Left renal cortex interstitium (tissue), 4 donors: Measurements from ENCODE around the gene OTOG. TPM values are rescaled to one million over a fixed set of nuclear protein-coding genes. Genes with fewer than 3 reads are reported as not detected.
A peak's percentile ranks its signal among the peaks of the same experiment; 100 is the strongest.

ENCODE experiments used
- DNase-seq, 4 donors: peaks; one replicate each; pipeline ENCODE4 v3.0.0-alpha.2; 2013; ENCODE audit warnings: low read depth in 4 of 4, low spot score in 2 of 4, missing footprints in 1 of 4
- polyA plus RNA-seq, 4 donors: library from polyadenylated mRNA; unstranded; fragments of 120-200 nt; gene quantifications; one replicate each; pipeline ENCODE4 v1.2.1, GENCODE V29; 2013; ENCODE audit not compliant: insufficient read length in 4 of 4

Gene OTOG, protein sequence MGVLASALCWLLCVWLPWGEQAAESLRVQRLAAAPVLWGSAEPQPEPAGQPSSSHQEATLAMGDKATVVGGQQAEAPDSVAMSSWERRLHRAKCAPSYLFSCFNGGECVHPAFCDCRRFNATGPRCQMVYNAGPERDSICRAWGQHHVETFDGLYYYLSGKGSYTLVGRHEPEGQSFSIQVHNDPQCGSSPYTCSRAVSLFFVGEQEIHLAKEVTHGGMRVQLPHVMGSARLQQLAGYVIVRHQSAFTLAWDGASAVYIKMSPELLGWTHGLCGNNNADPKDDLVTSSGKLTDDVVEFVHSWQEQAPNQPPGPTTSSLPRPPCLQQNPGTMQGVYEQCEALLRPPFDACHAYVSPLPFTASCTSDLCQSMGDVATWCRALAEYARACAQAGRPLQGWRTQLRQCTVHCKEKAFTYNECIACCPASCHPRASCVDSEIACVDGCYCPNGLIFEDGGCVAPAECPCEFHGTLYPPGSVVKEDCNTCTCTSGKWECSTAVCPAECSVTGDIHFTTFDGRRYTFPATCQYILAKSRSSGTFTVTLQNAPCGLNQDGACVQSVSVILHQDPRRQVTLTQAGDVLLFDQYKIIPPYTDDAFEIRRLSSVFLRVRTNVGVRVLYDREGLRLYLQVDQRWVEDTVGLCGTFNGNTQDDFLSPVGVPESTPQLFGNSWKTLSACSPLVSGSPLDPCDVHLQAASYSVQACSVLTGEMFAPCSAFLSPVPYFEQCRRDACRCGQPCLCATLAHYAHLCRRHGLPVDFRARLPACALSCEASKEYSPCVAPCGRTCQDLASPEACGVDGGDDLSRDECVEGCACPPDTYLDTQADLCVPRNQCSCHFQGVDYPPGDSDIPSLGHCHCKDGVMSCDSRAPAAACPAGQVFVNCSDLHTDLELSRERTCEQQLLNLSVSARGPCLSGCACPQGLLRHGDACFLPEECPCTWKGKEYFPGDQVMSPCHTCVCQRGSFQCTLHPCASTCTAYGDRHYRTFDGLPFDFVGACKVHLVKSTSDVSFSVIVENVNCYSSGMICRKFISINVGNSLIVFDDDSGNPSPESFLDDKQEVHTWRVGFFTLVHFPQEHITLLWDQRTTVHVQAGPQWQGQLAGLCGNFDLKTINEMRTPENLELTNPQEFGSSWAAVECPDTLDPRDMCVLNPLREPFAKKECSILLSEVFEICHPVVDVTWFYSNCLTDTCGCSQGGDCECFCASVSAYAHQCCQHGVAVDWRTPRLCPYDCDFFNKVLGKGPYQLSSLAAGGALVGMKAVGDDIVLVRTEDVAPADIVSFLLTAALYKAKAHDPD (N-terminal part only)
- under 1 TPM; 0.11 to 0.90 (median 0.24) TPM for polyA plus RNA-seq

DNA sequence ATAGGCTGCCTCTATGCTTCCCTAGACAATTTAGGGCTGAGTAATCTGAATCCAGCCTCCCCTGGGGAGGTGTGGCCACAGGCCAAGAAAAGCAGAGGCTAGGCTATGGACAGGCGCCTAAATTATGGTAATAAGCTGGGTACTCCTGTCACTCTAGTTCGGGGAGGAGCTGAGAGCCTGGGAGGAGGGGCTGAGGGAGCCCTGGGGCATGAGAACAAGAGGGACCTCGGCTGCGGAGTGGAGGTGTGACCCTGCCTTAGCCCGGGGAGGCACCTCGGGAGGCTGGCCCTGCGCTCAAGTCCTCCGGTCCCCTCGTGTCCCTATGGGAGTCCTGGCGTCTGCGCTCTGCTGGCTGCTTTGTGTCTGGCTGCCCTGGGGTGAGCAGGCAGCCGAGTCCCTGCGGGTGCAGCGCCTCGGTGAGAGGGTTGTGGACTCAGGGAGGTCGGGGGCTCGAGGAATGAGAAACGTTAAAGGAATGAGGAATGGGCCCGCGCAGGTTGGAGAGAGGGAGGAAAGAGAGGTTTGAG is at the start of gene OTOG:
Gene OTOG (plus strand): TSS at position 209 of the 527 bp plus-strand sequence. CDS start 114 bp downstream, at position 323.
- peak in 1 of 4 donors; percentile 37 for DNase-seq

DNA sequence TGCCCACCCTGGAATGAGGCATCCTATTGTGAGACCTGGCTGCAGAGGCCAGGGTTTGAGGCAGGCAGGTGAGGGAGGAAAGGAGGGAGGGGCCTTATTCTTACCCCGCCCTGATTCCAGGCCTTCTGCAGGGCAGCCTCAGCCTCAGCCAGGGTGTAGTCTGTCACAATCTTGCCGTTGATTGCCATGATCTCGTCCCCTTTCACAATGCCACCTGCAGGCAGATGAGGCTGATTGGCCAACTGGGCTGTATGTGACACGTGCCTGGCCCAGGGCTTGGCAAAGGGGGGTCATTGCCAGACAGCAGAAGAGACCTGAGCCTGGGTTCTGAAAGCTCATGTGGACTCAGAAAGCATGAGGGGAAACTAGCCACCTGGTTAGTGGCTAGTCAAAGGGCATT is 49.0 kb upstream of the OTOG start:
- DNase-seq: no peak

DNA sequence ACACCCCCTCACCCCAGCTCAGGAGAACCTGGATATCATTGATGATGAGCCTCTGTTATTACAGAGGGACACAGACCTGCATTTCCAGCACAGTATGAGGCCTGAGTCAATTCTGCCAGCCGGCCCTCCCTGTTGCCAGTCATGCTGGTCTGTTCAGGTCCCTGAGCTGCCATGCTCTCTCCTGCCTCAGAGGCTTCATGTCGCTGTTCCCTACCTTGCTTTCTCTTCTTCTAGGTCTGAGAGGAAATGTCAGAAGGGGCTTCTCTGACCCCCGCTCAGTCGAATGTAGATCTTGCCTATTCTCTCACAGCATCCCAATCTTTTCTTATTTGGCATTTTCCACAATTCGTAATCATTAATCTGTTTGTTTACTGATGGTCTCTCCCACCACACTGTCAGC is 48.6 kb upstream of the OTOG start:
- DNase-seq: no peak

DNA sequence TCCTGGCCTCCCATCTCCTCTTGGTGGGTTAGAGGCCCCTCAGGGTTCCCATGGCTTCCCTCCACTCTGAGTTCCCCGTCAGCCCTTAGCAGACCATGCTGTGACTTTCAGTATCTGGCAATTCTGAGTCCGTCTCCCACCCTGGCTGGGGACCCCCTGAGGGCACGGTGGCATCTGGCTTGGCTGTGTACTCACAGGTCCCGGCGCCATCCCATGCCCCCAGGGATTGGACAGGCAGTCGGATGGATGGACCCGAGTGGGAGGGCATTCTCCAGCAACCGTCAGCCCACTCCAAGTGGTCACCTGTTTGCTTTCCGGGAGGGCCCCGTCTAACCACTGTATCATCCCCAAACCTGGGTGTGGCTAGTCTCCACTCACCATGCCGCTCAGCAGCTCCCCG is 46.4 kb upstream of the OTOG start:
- DNase-seq: no peak

DNA sequence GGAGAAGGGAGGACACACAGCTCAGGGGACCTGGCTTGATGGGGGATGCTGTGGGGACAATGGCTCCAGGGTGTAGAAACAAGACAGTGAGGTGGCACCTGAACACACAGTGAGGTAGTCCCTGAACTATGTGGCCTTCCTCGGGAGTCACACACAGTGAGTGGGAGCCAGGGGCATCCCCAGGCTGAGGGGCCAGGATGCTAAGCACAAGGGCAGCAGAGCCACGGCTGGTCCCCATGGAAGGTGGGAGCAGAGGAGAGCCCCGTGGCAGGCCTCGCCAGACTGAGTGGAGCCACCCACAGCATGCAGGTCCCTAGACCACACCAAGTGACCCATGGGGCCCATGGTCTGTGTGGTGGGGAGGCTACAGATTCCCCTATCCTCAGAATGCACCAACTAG is 44.4 kb upstream of the OTOG start:
- DNase-seq: no peak

DNA sequence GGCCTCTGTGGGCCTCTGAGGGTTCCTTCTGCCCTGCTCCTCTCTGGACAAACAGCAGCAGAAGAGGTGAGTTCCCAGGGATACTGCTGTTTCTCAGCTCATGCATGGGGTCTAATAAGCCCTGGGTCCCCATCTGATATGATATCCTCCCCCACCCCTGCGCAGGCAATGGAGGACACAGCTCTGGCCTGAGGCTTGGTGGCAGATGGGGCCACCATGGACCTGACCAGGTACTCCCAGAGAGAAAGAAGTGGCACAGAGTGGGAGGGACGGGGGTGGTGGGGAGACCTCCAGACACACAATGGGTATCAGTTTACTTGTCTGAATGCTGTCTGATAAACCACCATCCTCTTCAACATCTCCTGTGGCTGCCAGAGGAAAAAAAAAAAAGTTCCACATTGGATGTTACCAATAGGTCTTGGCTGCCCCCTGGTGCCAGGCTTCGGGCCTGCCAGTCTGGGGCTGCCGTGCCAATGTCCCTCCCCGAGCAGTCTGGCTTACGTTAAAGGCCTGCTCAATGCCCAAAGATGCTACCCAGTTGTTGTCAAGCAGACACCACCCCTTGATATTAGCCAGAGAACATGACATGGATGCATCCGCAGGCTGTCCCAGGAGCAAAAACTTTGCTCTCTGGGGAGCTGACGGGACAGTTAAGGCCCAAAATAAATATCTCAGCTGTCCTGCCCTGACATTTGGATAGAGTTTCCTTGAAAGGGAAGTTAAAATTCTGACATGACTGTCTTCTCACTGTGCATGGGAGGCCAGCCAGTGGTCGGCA is 42.5 kb upstream of the OTOG start:
- peak in 2 of 4 donors; percentile 40 to 56 for DNase-seq

DNA sequence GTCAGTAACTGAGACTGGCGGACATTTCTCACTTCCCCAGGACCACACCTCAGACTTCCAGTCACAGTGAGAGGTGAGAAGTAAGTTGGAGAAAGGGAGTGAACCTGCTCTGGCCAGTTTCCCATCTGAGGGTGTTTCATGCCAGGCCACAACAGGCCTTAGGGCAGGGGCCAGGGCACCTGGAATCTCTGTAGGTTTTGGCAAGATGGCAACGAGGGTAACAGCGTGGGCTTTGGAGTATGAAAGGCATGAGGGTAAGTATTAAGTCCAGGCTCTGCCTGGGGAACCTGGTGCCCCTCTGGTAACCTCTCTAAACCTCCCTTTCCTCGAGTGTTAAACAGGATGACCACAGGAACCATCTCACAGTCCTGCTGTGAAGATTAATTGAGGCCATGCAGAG is 41.9 kb upstream of the OTOG start:
- no peak for DNase-seq

DNA sequence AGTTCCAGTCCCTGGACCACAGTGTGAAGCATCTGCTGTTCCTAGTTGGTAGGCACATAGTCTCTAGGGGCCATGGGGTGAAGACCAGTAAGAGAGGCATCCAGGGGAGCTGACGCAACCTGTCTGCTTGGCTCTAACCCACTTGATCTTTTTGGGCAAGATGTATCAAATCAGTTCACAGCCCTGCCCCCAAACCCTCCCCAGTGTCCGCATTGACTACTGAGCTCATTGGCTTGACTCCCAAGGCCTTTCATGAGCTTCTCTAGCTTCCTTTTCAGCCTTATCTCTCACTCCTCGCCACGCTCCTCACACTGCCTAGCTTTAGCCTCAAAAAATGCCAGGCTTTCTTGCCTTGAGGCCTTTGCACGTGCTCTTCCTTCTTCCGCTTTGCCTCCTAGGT is 40.7 kb upstream of the OTOG start:
- DNase-seq: no peak

DNA sequence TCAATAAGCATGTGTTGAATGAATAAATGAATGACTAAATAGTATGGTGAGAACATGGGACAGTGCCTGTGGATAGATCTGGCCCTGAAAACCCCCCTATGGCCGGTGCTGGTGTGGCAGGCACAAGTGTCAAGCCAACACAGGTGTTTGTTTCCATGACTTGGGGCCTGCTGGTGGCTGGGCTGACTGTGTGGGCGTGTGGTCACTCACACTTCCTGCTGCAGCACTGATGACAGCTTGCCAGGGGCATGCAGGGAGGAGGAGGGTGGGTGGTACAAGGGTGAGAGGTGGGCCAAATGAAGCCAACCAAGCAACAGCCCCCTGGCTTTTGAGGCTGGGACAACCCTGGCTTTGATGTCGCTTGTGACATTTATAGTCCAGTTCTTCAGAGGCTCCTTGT is 40.1 kb upstream of the OTOG start:
- DNase-seq: no peak

DNA sequence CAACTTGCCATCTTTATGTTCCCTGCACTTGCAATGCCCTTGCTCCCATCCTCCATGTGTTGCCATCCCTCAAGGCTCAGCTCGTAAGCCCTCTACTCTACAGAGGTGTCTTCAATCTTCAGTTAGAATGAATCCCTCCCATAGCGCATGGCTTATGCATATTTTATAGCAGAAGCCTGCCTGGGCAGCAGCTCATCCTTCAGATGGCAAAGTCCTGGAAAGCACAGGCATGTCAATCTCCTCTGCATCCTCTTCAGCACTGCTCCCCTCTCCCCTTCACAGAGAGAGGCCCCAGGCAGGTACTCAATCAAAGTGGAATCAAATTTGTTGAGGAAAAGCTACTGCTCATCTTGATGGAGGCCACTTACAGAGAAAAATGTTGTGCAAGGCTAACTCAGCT is 39.3 kb upstream of the OTOG start:
- DNase-seq: no peak

DNA sequence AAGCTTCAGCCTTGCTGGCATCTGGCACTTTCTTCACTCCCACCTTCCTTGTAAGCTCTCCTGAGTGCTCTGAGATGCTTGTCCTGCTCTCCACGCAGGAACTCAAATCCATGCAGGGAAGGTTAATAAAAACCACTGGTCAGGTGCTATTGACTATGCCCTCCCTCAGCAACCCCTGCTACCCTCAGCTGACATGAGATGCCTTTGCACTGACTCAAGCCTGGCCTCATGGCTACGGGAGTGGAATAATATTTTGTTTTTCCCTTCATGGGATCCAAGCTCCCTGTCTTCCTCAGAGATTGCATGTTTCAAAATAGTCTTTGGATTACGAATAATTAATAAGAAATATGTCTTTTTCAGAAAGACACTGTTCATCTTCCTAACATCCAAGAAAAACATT is 38.8 kb upstream of the OTOG start:
- no peak for DNase-seq

DNA sequence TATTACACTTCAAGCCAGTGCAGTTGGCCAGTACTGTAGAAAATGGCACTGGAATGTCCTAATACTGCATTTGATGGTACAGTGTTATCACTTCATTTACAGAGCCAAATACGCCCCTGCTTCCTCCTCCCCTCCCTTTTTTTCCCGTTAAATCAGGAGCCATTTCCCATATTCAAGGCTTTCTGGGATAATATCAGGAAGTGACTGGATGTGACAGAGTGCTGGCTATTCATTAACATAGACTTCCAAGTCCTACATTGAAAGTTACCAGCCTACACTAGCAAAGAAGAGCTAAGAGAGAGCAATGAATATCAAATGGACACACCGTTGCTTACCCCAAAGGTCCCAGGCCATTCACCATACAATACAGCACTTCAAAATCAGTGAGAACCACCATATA is 38.3 kb upstream of the OTOG start:
- DNase-seq: no peak

DNA sequence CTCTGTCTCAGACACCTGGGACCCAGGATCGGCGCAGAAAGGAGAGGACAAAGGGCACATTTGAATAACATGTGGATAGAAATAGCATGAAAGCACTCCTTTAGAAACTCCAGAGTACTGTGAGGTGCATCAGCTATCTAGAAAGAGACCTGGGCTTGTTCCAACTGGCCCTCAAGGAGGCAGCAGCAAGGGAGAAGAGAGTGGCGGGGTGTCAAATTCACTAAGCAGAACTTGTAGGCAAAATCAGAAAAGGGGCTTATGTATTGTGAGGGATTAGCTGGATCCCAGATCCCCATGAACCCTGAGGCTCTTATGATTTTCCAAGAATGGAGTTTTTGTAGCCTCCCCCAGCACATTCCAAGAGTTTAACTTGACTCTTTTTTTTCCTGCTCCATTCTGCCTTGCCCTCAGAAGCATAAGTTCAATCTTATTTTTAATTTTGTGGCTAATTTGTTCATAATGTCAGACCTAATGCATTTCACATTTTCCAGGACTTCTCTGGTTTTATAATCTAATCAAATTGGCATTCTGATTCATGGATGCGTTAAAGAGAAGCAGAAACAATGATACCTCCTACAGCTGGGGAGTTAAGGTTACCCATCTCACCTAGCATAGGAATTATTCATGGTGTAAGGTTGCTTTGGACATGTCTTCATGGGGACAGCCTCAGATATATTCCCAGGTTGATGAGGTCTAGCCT is 36.4 kb upstream of the OTOG start:
- no peak for DNase-seq

DNA sequence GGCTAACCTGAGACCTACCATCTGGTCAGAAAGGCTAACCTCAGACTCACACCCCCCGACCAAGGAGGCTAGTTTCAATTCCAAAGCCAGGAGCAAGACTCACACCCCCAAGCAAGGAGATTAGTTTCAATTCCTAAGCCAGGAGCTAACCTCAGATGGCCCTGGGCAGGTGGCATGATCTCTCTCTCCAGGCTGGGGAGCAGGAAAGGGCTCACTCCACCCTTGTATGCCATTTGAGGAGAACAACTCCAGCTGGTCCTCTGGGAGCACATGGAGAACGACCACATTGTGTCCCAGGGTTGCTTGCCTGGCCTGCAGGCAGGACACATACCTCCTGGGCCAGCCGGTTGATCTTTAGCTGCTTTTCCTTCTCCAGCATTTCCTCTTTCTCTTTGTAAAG is 35.5 kb upstream of the OTOG start:
- no peak for DNase-seq

DNA sequence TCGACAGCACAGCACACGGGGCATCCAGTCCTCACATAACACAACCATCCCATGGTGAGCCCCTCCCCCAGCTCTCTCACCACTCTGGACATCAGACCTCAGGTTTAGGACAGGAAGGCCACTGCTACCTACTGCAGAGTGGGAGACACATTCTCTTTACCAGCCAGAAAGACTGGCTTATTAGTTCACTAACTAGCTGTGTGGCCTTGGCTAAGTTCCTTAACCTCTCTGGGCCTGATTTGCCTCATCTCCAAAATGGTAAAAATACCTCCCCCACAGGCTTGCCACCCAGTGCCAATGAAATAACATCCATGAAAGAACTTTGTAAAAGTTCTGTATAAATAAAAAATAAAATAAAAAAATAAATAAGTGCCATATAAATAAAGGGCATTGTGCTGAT is 35.0 kb upstream of the OTOG start:
- no peak for DNase-seq

DNA sequence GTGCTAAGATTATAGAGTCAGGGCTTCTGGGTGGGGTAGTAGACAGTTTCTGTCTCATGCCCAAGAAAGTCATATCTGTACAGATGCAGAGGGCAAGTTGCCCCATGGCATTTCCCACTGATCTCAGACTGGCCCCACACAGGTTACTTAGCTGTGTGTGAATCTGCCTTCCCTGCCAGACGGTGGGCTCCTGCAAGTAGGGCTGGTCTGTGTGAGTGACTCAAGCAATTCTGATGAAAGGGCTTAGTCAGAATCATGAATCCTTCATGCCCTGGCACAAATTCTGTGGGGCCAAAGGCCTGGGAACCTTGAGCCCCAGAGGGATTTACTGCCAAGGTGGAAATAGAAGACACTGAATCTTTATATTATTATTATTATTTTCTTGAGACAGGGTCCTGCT is 33.2 kb upstream of the OTOG start:
- no peak for DNase-seq

DNA sequence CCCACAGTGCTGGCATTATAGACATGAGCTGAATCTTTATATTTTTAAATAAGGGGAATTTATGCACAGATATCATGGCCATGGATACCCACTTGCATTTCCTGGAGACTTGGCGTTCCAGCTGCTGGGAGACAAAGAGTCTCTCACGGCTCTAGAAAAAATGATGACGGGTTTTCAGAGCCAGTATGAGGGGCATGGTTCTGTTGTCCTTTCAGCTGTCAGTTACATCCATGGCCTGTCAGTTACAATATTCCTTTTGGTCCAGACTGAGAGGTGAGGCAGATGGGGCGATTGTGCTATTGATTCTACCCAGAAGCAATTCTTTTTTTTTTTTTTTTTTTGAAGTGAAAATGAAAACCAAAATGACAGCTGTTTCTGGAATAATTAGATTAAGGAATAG is 32.6 kb upstream of the OTOG start:
- DNase-seq: no peak

DNA sequence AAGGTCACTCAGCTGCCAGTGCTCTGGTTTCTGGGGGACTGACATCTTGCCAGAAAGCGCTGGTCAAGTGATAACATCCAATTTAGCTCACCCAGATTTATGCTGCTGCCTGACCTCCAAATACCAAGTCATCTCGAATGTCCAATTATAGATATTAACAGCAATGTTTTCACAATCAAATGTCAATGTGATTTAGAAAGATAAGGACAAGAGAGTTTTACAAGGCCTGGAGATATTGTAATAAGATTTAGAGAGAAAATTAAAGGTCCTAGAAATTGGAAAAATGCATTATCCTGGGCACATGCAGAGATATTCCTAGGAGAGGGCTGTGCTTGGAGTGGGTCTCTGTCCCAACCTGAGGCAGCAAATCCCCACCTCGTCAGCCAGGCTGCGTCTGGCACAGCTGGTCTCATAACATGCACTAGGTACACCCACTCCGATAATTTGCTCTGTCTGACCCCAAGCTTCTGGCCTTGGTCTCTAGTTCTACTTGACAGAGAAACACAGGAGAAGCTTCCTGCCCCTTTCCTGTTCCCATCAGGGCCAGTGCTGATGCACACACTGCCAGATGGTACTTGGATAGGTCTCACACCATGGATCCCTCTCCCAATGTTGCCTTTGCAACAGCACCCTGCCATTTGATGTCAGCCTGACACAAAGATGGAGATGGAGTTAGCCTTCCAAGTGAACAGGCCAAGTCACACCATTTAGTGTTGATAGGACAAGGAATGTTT is 31.4 kb upstream of the OTOG start:
- no peak for DNase-seq
